ENCODE results near the gene CLCN2.
"Not testable (repeated sequence)": the region's sequence is repeated elsewhere in the genome, so short reads cannot be mapped to it uniquely, and the experiment has no call there.

The CLCN2 gene

GRCh38 chr3:184343200-184343876, 18.1 kb downstream of the CLCN2 start:
- Mint-ChIP-seq H3K9me3 (no peaks in the 10 kb centered on the region), H3K4me3 (no peak overlapping the region), H3K4me1 (peaks cover 8% of the 10 kb centered on the region), H3K27ac (ENCODE audit: low read depth) (no peak overlapping the region), H3K36me3 (ENCODE audit: insufficient read depth) (peaks cover 1% of the 10 kb centered on the region), H3K27me3 (no peaks in the 10 kb centered on the region)
- ATAC-seq (replicated peaks; ENCODE audit: extremely low read depth, poor library complexity, severe bottlenecking) (no peak), DNase-seq (ENCODE audit: low spot score in 2 of 2) (no peak)

GRCh38 chr3:184341925-184342324, 19.5 kb downstream of the CLCN2 start:
- Mint-ChIP-seq H3K4me3 (no peak overlapping the region), H3K27me3 (no peaks in the 10 kb centered on the region), H3K4me1 (peaks cover 20% of the 10 kb centered on the region), H3K27ac (ENCODE audit: low read depth) (no peak overlapping the region), H3K36me3 (ENCODE audit: insufficient read depth) (peaks cover 4% of the 10 kb centered on the region), H3K9me3 (no peaks in the 10 kb centered on the region)
- DNase-seq (ENCODE audit: low spot score in 2 of 2) = no peak
- ATAC-seq (replicated peaks; ENCODE audit: extremely low read depth, poor library complexity, severe bottlenecking) = no peak

DNA sequence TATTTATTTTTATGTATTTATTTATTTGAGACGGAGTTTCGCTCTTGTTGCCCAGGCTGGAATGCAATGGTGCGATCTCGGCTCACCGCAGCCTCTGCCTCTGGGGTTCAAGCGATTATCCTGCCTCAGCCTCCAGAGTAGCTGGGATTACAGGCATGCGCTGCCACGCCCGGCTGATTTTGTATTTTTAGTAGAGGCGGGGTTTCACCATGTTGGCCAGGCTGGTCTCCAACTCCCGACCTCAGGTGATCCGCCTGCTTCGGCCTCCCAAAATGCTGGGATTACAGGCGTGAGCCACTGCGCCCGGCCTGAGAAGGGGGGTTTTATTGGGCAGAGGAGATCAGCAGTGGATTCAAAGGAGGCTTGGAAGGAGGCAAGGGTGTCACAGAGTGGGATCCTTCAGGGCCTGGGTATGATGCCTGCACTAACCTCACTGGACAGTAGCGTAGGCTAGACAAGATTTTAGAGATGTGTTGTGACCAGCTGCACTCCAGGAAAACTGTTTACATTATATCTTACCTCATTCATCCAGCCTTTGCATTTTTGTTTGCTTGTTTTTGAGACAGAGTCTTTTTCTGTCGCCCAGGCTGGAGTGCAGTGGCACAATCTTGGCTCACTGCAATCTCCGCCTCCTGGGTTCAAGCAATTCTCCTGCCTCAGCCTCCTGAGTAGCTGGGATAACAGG, 21.8 kb downstream of the CLCN2 start:
- not testable (repeated sequence) for ATAC-seq (replicated peaks; ENCODE audit: extremely low read depth, poor library complexity, severe bottlenecking); H3K4me3 Mint-ChIP-seq
- peaks cover 33% of the 10 kb centered on the region for H3K4me1 Mint-ChIP-seq

GRCh38 chr3:184339001-184339400, 22.4 kb downstream of the CLCN2 start:
- Mint-ChIP-seq H3K36me3 (ENCODE audit: insufficient read depth) (peaks cover 23% of the 10 kb centered on the region), H3K4me1 (peaks cover 35% of the 10 kb centered on the region), H3K27me3 (no peaks in the 10 kb centered on the region), H3K27ac (ENCODE audit: low read depth) (no peak overlapping the region), H3K9me3 (no peaks in the 10 kb centered on the region), H3K4me3 (no peak overlapping the region)
- DNase-seq (ENCODE audit: low spot score in 2 of 2) (no peak), ATAC-seq (replicated peaks; ENCODE audit: extremely low read depth, poor library complexity, severe bottlenecking) (no peak)

More for the DNA sequence above, 21.8 kb downstream of the CLCN2 start:
- not testable (repeated sequence) for H3K9me3 Mint-ChIP-seq; H3K27ac Mint-ChIP-seq (ENCODE audit: low read depth); H3K27me3 Mint-ChIP-seq; DNase-seq (ENCODE audit: low spot score in 2 of 2)
- H3K36me3 Mint-ChIP-seq (ENCODE audit: insufficient read depth) = peaks cover 18% of the 10 kb centered on the region

- no peaks in the 10 kb centered on the region for H3K9me3 Mint-ChIP-seq
- peaks cover 40% of the 10 kb centered on the region for H3K4me1 Mint-ChIP-seq
- H3K27me3 Mint-ChIP-seq = no peaks in the 10 kb centered on the region
- H3K36me3 Mint-ChIP-seq (ENCODE audit: insufficient read depth) = peaks cover 27% of the 10 kb centered on the region
- no peak overlapping the region for H3K4me3 Mint-ChIP-seq
- DNase-seq (ENCODE audit: low spot score in 2 of 2) = no peak
- no peak for ATAC-seq (replicated peaks; ENCODE audit: extremely low read depth, poor library complexity, severe bottlenecking)
- H3K27ac Mint-ChIP-seq (ENCODE audit: low read depth) = peak overlapping the region; percentile 68
Observed at GRCh38 chr3:184338511-184338945, 22.9 kb downstream of the CLCN2 start.

- H3K27me3 Mint-ChIP-seq = no peaks in the 10 kb centered on the region
- H3K9me3 Mint-ChIP-seq = no peaks in the 10 kb centered on the region
- peak overlapping the region; percentile 68 for H3K27ac Mint-ChIP-seq (ENCODE audit: low read depth)
- DNase-seq (ENCODE audit: low spot score in 2 of 2) = no peak
- H3K4me3 Mint-ChIP-seq = no peak overlapping the region
- peaks cover 32% of the 10 kb centered on the region for H3K36me3 Mint-ChIP-seq (ENCODE audit: insufficient read depth)
- ATAC-seq (replicated peaks; ENCODE audit: extremely low read depth, poor library complexity, severe bottlenecking) = no peak
- H3K4me1 Mint-ChIP-seq = peaks cover 45% of the 10 kb centered on the region
Observed at GRCh38 chr3:184337981-184338380, 23.4 kb downstream of the CLCN2 start.

- Mint-ChIP-seq H3K36me3 (ENCODE audit: insufficient read depth) (peaks cover 35% of the 10 kb centered on the region), H3K4me3 (peak within 1 kb of the TSS; percentile 83), H3K27me3 (no peaks in the 10 kb centered on the region), H3K27ac (ENCODE audit: low read depth) (peak within 1 kb of the TSS; percentile 74), H3K9me3 (no peaks in the 10 kb centered on the region), H3K4me1 (peaks cover 51% of the 10 kb centered on the region)
- DNase-seq (ENCODE audit: low spot score in 2 of 2) = no peak
- no peak for ATAC-seq (replicated peaks; ENCODE audit: extremely low read depth, poor library complexity, severe bottlenecking)
Observed at GRCh38 chr3:184337399-184337714, 24.0 kb downstream of the CLCN2 start, which contains the start of gene FAM131A. FAM131A (plus strand) TSS chr3:184337600; CDS start chr3:184337631, 31 bp downstream.

DNA sequence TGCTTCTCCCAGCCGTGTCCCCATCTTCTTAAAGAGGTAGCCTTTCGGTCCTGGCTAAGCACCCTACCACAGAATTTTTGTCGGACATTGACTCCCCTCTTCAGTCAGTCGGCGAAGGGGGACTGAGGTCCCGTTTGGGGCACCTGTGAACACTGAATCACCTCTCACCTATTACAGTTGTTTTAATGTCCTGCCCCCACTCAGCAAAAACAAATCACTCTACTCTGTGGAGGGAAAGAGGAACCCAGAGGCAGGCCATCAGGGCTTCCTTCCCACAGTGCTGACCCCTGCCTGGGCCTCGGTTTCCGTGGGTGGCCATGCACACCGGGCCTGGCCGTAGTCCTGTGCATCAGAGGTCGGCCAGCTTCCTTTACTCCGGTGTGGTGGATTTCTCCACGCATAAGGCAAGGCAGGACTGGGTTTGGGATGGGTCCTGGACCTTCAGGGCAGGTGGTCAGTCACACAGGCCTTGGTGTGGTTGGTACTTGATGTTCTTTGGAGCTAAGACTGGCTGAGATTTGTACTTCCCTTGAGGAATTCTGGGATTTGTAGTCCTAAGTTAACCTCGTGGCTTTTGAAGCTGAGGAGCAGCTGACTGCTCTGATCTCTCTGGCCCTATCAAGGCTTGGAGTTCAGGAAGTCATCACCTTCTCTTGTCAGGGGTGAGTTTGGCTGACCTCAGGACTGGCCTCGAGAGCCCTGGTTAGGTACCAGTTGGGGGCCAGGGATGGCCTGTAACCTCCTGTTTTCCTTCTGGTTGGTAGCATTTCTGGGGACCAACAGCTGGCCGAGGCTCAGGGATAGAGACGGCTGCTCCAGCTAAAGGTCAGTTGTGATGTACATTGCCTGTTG, 24.6 kb downstream of the CLCN2 start:
- Mint-ChIP-seq H3K4me1 (peaks cover 52% of the 10 kb centered on the region), H3K27ac (ENCODE audit: low read depth) (peak overlapping the region; percentile 74), H3K27me3 (no peaks in the 10 kb centered on the region), H3K9me3 (no peaks in the 10 kb centered on the region), H3K36me3 (ENCODE audit: insufficient read depth) (peaks cover 41% of the 10 kb centered on the region), H3K4me3 (peak overlapping the region; percentile 83)
- ATAC-seq (replicated peaks; ENCODE audit: extremely low read depth, poor library complexity, severe bottlenecking) = no peak
- DNase-seq (ENCODE audit: low spot score in 2 of 2) = no peak

DNA sequence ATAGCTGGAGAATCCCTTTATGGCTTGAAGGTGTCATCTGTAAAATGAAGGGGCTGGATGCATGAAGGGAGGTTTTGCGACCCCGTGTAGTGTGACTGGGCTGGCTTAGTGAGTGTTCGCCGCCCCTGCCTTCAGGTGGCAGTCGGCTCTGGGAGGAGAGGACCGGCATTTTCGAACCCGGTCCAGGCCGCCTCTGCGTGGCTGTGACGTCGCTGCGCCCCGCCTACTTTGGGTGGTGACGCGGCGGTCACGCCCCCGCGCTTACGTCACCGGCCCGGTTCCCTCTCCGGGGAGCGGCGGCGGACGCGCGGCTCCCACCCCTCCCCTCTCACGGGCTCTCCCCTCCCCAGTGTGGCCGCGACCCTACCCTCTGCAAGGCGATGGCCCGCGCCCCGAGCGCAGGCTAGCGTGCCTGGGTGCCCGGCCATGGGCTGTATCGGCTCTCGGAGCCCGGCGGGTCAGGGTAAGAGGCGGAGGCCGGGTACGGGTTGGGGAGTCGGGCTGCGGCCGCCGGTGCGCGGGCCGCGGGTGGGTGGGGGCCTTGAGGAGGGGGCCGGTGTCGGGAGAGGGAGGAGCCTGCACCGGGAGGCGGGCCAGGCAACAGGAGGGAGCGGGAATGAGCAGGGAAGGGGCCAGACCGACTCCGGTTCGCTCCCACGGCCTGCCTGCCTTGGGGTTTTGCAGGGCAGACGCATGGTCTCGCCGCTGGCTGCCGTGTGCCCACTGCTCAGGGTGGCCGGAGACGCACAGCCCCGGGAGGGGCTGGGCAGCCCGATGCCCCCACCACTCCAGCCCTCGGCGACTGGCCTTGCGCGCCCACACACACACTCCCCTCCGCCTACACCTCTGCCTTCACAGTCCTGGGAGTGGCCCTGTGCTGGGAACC, 25.5 kb downstream of the CLCN2 start:
- H3K36me3 Mint-ChIP-seq (ENCODE audit: insufficient read depth) = peaks cover 50% of the 10 kb centered on the region
- DNase-seq (ENCODE audit: low spot score in 2 of 2) = peak; percentile 79 to 89

GRCh38 chr3:184335291-184335660, 26.1 kb downstream of the CLCN2 start:
- peak overlapping the region; percentile 83 for H3K4me3 Mint-ChIP-seq
- peak overlapping the region; percentile 74 for H3K27ac Mint-ChIP-seq (ENCODE audit: low read depth)
- DNase-seq (ENCODE audit: low spot score in 2 of 2) = no peak
- peaks cover 44% of the 10 kb centered on the region for H3K4me1 Mint-ChIP-seq
- H3K36me3 Mint-ChIP-seq (ENCODE audit: insufficient read depth) = peaks cover 50% of the 10 kb centered on the region
- peak; percentile 11 for ATAC-seq (replicated peaks; ENCODE audit: extremely low read depth, poor library complexity, severe bottlenecking)
- H3K9me3 Mint-ChIP-seq = no peaks in the 10 kb centered on the region
- no peaks in the 10 kb centered on the region for H3K27me3 Mint-ChIP-seq

More for the DNA sequence above, 25.5 kb downstream of the CLCN2 start:
- Mint-ChIP-seq H3K27me3 (no peaks in the 10 kb centered on the region), H3K9me3 (no peaks in the 10 kb centered on the region), H3K4me3 (peak overlapping the region; percentile 83), H3K4me1 (peaks cover 48% of the 10 kb centered on the region), H3K27ac (ENCODE audit: low read depth) (peak overlapping the region; percentile 74)
- ATAC-seq (replicated peaks; ENCODE audit: extremely low read depth, poor library complexity, severe bottlenecking) = peak; percentile 70

- Mint-ChIP-seq H3K4me3 (peak overlapping the region; percentile 83), H3K27me3 (no peaks in the 10 kb centered on the region), H3K27ac (ENCODE audit: low read depth) (peak overlapping the region; percentile 74), H3K4me1 (peaks cover 47% of the 10 kb centered on the region), H3K36me3 (ENCODE audit: insufficient read depth) (peaks cover 55% of the 10 kb centered on the region), H3K9me3 (no peaks in the 10 kb centered on the region)
- ATAC-seq (replicated peaks; ENCODE audit: extremely low read depth, poor library complexity, severe bottlenecking) (peak; percentile 35), DNase-seq (ENCODE audit: low spot score in 2 of 2) (no peak)
Observed at GRCh38 chr3:184334470-184335158, 26.8 kb downstream of the CLCN2 start.
